IMR-90 (cell line): ENCODE measurements around the gene POLR2F. TPM values are rescaled to one million over a fixed set of nuclear protein-coding genes. Genes with fewer than 3 reads are reported as not detected.

ENCODE experiments used
- ATAC-seq: fragments of 200-7000 bp; cut with Tn5 transposase; 2 replicates; pipeline ENCODE4 v1.9.1; 2020; ENCODE audit warnings: low read depth, mild to moderate bottlenecking, moderate library complexity
- BruUV-seq: library from RNA; stranded (reverse); fragments of 400-500 nt; replicated peaks from 2 replicates; lab custom pipeline; 2021; lab: Mats Ljungman, UMichigan
- CTCF ChIA-PET: fragments of 300-600 bp; formaldehyde crosslinking; extraction: SDS; loops from one replicate; lab custom pipeline; 2021; ENCODE audit warnings: antibody characterized with exemption; lab: Yijun Ruan, JAX
- POLR2A ChIA-PET: fragments of 300-600 bp; sonication (Branson Sonifier 250); formaldehyde crosslinking; loops from one replicate; lab custom pipeline; 2022; ENCODE audit warnings: antibody characterized with exemption; ENCODE audit not compliant: unreplicated experiment; lab: Charles Lee
- DNase-seq: peaks from one replicate; pipeline ENCODE4 v3.0.0; 2013
- H2AFZ ChIP-seq: replicated peaks from 2 replicates; pipeline ENCODE3; 2013; ENCODE audit warnings: low read length, mild to moderate bottlenecking; ENCODE audit not compliant: poor library complexity
- H2AK5ac ChIP-seq: 2 replicates; pipeline ENCODE4 v1.6.1; 2013; ENCODE audit warnings: low read depth, low read length, inconsistent platforms
- H2AK9ac ChIP-seq: replicated peaks from 2 replicates; pipeline ENCODE3; 2013; ENCODE audit warnings: mild to moderate bottlenecking, low read depth, low read length, moderate library complexity; ENCODE audit not compliant: poor library complexity
- H2BK120ac ChIP-seq: 2 replicates; pipeline ENCODE4 v1.6.1; 2013; ENCODE audit warnings: low read depth, low read length, inconsistent platforms
- H2BK15ac ChIP-seq: 3 replicates; pipeline ENCODE4 v1.6.1; 2013; ENCODE audit warnings: low read depth, low read length, inconsistent platforms
- H2BK20ac ChIP-seq: 2 replicates; pipeline ENCODE4 v1.6.1; 2013; ENCODE audit warnings: low read depth, mild to moderate bottlenecking, inconsistent platforms, low read length, moderate library complexity
- H2BK5ac ChIP-seq: 2 replicates; pipeline ENCODE4 v1.6.1; 2013; ENCODE audit warnings: mild to moderate bottlenecking, low read depth, low read length, inconsistent platforms; ENCODE audit not compliant: poor library complexity, severe bottlenecking
- H3K14ac ChIP-seq: replicated peaks from 2 replicates; pipeline ENCODE4 v1.6.1; 2013; ENCODE audit warnings: low read depth, low read length, inconsistent platforms
- H3K18ac ChIP-seq: 2 replicates; pipeline ENCODE4 v1.6.1; 2013; ENCODE audit warnings: low read depth, low read length, control low read depth
- H3K23ac ChIP-seq: 2 replicates; pipeline ENCODE4 v1.6.1; 2013; ENCODE audit warnings: low read depth, low read length, inconsistent platforms
- H3K27ac ChIP-seq: 2 replicates; pipeline ENCODE4 v1.5.1; 2013; ENCODE audit warnings: mild to moderate bottlenecking, control low read depth, low read length; ENCODE audit not compliant: insufficient read depth
- H3K27me3 ChIP-seq: 2 replicates; pipeline ENCODE4 v1.6.1; 2013; ENCODE audit warnings: low read length; ENCODE audit not compliant: control insufficient read depth, insufficient read depth
- H3K36me3 ChIP-seq: 2 replicates; pipeline ENCODE4 v1.6.1; 2013; ENCODE audit warnings: low read length, mixed read lengths; ENCODE audit not compliant: control insufficient read depth, insufficient read depth
- H3K4ac ChIP-seq: 2 replicates; pipeline ENCODE4 v1.6.1; 2013; ENCODE audit warnings: low read depth, low read length, inconsistent platforms
- H3K4me1 ChIP-seq: 2 replicates; pipeline ENCODE4 v1.6.1; 2013; ENCODE audit warnings: low read length, mixed read lengths; ENCODE audit not compliant: control insufficient read depth, insufficient read depth
- H3K4me2 ChIP-seq: 2 replicates; pipeline ENCODE4 v1.6.1; 2013; ENCODE audit warnings: low read depth, mild to moderate bottlenecking, control low read depth, low read length, moderate library complexity
- H3K4me3 ChIP-seq: 2 replicates; pipeline ENCODE4 v1.5.1; 2013; ENCODE audit warnings: low read depth, mild to moderate bottlenecking, control low read depth, low read length, moderate library complexity; ENCODE audit not compliant: insufficient read depth
- H3K56ac ChIP-seq: 2 replicates; pipeline ENCODE4 v1.6.1; 2013; ENCODE audit warnings: low read length, inconsistent platforms; ENCODE audit not compliant: insufficient read depth; ENCODE audit errors: extremely low read depth
- H3K79me1 ChIP-seq, 2 experiments: 2 replicates each; pipeline ENCODE4 v1.6.1; 2013; ENCODE audit warnings: low read length in 2 of 2, inconsistent platforms in 1 of 2, low read depth in 1 of 2
- H3K9ac ChIP-seq: 2 replicates; pipeline ENCODE4 v1.6.1; 2013; ENCODE audit warnings: low read depth, low read length, control low read depth
- H3K9me1 ChIP-seq: 2 replicates; pipeline ENCODE4 v1.6.1; 2013; ENCODE audit warnings: low read length, inconsistent platforms; ENCODE audit not compliant: insufficient read depth
- H3K9me3 ChIP-seq: 2 replicates; pipeline ENCODE4 v1.6.1; 2013; ENCODE audit warnings: low read length; ENCODE audit not compliant: control insufficient read depth, insufficient read depth
- H4K20me1 ChIP-seq: 2 replicates; pipeline ENCODE4 v1.6.1; 2013; ENCODE audit warnings: low read length, inconsistent platforms; ENCODE audit not compliant: insufficient read depth
- H4K5ac ChIP-seq: 2 replicates; pipeline ENCODE4 v1.6.1; 2013; ENCODE audit warnings: mild to moderate bottlenecking, low read depth, low read length, control low read depth
- H4K8ac ChIP-seq, 2 experiments: 2 replicates each; pipeline ENCODE4 v1.6.1; 2013; ENCODE audit warnings: low read depth in 2 of 2, low read length in 2 of 2, control low read depth in 1 of 2, inconsistent platforms in 1 of 2
- H4K91ac ChIP-seq: 2 replicates; pipeline ENCODE4 v1.6.1; 2013; ENCODE audit warnings: low read depth, low read length, inconsistent platforms; ENCODE audit not compliant: insufficient read depth
- MXI1 ChIP-seq: IDR thresholded peaks from 2 replicates; pipeline ENCODE4 v1.6.1; 2012; ENCODE audit warnings: low read depth, mild to moderate bottlenecking, low read length, moderate library complexity, borderline replicate concordance
- WGBS, 2 experiments: methylation state at CpG; one replicate each; pipeline versions ENCODE4 v1.1.5 to v1.1.7; 2013; ENCODE audit warnings: missing lambda C conversion rate in 2 of 2; ENCODE audit not compliant: insufficient read length in 1 of 2; ENCODE audit errors: extremely low coverage in 2 of 2; 5-methylcytosine and 5-hydroxymethylcytosine counted together
- dilution Hi-C: fragments of 300-500 bp; cut with HindIII; formaldehyde crosslinking; loops from one replicate; pipeline ENCODE4 v1.14.3; 2018; ENCODE audit warnings: low sequenced_read_pairs; ENCODE audit not compliant: unreplicated experiment
- in situ Hi-C: fragments of 300-500 bp; cut with MboI; formaldehyde crosslinking; loops from 3 replicates; pipeline ENCODE4 v1.14.3; 2019; ENCODE audit warnings: low sequenced_read_pairs, inconsistent platforms, mixed read lengths
- intact Hi-C: fragments of 100-400 bp; cut with micrococcal nuclease; formaldehyde crosslinking; loops from 2 replicates; pipeline ENCODE4 v1.10.0; 2022
- polyA plus RNA-seq, 3 experiments: library from polyadenylated mRNA; depleted of rRNA; stranded (reverse); fragments of >200 nt; gene quantifications; 2 replicates each; pipeline ENCODE4 v1.2.3, GENCODE V29; 2012; ENCODE audit warnings: low replicate concordance in 1 of 3
- total RNA-seq: library from RNA; depleted of rRNA; stranded (reverse); fragments of >200 nt; gene quantifications from 2 replicates; pipeline ENCODE4 v1.2.3, GENCODE V29; 2012
- TF ChIP-seq, protein P1 (sequence below): conservative IDR thresholded peaks from 2 replicates; pipeline ENCODE4 v1.5.1; 2012; ENCODE audit warnings: mild to moderate bottlenecking, low read depth, low read length, improper control_type of control experiment

The POLR2F gene
- total and polyA plus RNA-seq, 2 of the 4 experiments (the other 2 are of a cell fraction): 26.0 to 147 TPM

DNA sequence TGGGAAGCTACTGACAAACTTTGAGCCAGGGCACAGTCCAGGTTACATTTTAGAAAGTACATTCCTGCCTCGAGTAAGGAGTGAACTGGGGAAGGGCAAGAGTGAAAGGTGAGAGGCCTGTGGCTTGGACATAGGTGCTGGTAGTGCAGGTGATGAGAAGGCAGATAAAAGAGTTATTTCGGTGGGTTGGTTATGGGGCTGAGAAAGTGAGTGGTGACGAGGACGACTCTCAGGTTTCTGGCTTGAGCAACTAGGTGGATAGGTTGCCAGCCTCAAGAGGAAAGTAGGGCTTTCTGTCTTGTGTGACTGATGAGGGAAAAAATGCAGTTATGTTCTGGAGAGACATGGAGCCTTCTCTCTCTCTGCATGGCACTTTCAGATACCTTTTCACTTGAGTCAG, 3.7 kb downstream of the POLR2F start:
- no peak for ATAC-seq
- Histone ChIP-seq H3K4me1 (peaks cover 5% of the 10 kb centered on the region), H4K5ac (no peak overlapping the region), H3K36me3 (peaks cover 41% of the 10 kb centered on the region), H2AK5ac (no peak overlapping the region), H3K79me1 (peaks cover 25 to 39% of the 10 kb centered on the region in 2 experiments), H2BK15ac (no peak overlapping the region), H3K9ac (no peak overlapping the region), H3K27ac (no peak overlapping the region), H3K27me3 (no peaks in the 10 kb centered on the region), H3K14ac (no peak overlapping the region), H3K4ac (no peak overlapping the region), H3K4me2 (no peak overlapping the region), H3K56ac (no peak overlapping the region), H2AFZ (no peak overlapping the region), H4K8ac (no peak overlapping the region), H3K18ac (no peak overlapping the region), H4K91ac (no peak overlapping the region), H3K4me3 (no peak overlapping the region), H2BK120ac (no peak overlapping the region), H2BK20ac (no peak overlapping the region), H2BK5ac (no peak overlapping the region), H3K9me1 (peaks cover 3% of the 10 kb centered on the region), H3K23ac (no peak overlapping the region), H4K20me1 (no peaks in the 10 kb centered on the region; the same call in 1 of the 2 replicates), H3K9me3 (no peaks in the 10 kb centered on the region), H2AK9ac (no peak overlapping the region)
- ChIA-PET CTCF (no interaction called here), POLR2A (no interaction called here)
- in situ Hi-C loops (no loop called here), dilution Hi-C loops (no loop called here), intact Hi-C loops (no loop called here)
- BruUV-seq: no TSS peak
- TF ChIP-seq, protein P1, sequence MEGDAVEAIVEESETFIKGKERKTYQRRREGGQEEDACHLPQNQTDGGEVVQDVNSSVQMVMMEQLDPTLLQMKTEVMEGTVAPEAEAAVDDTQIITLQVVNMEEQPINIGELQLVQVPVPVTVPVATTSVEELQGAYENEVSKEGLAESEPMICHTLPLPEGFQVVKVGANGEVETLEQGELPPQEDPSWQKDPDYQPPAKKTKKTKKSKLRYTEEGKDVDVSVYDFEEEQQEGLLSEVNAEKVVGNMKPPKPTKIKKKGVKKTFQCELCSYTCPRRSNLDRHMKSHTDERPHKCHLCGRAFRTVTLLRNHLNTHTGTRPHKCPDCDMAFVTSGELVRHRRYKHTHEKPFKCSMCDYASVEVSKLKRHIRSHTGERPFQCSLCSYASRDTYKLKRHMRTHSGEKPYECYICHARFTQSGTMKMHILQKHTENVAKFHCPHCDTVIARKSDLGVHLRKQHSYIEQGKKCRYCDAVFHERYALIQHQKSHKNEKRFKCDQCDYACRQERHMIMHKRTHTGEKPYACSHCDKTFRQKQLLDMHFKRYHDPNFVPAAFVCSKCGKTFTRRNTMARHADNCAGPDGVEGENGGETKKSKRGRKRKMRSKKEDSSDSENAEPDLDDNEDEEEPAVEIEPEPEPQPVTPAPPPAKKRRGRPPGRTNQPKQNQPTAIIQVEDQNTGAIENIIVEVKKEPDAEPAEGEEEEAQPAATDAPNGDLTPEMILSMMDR: no peak
- TF ChIP-seq MXI1: no peak
- WGBS, 2 experiments: 100% methylated on average over 1 of the region's 4 CpGs; no CpG with 5 or more reads in 1 of the 2 experiments
- DNase-seq: no peak
